Right kidney (tissue), 9 donors: Measurements from ENCODE around the gene TMEM95.

Source experiments
- DNase-seq: peaks from one replicate; pipeline ENCODE4 v3.0.0-alpha.2; 2016
- long read RNA-seq, 8 donors: transcript quantifications; one replicate each; lab custom pipeline, GENCODE V29; 2026

Gene TMEM95
- long read RNA-seq, donor 1, result 0 reads
- long read RNA-seq, donor 2, result 0 reads
- long read RNA-seq, donor 3, result 0 reads
- long read RNA-seq, donor 4, result 0 reads
- long read RNA-seq, donor 5, result 0 reads
- long read RNA-seq, donor 6, result 0 reads
- long read RNA-seq, donor 7, result 0 reads
- long read RNA-seq, donor 8, result 0 reads

- no peak for DNase-seq
These were observed at the start of gene TMEM95 for GRCh38 chr17:7355053-7355452. Gene TMEM95 (plus strand): TSS chr17:7355156. CDS start chr17:7355205, 49 bp downstream.

- DNase-seq, result peak; percentile 95
These were observed 47.9 kb upstream of the TMEM95 start, which contains the start of gene EIF5A for GRCh38 chr17:7306911-7307685. Gene EIF5A (plus strand): TSS chr17:7307628. CDS start chr17:7309636, 2,008 bp downstream.

GRCh38 chr17:7307686-7308624, 47.0 kb upstream of the TMEM95 start:
- DNase-seq, result peak; percentile 56

GRCh38 chr17:7308625-7309433, 46.1 kb upstream of the TMEM95 start:
- peak; percentile 23 for DNase-seq

GRCh38 chr17:7309628-7310027, 45.3 kb upstream of the TMEM95 start:
- DNase-seq, result no peak

GRCh38 chr17:7311110-7311705, 43.7 kb upstream of the TMEM95 start:
- no peak for DNase-seq

- no peak for DNase-seq
These were observed 42.4 kb upstream of the TMEM95 start for GRCh38 chr17:7312432-7313087.

- DNase-seq, result no peak
These were observed 41.7 kb upstream of the TMEM95 start for GRCh38 chr17:7313088-7313889.

GRCh38 chr17:7313890-7314718, 40.9 kb upstream of the TMEM95 start:
- DNase-seq, result no peak

- peak; percentile 86 for DNase-seq
These were observed 40.0 kb upstream of the TMEM95 start, which contains the start of gene GPS2 for GRCh38 chr17:7314719-7315569. Gene GPS2 (minus strand): TSS chr17:7315360. CDS start chr17:7315052, 308 bp downstream.

GRCh38 chr17:7315570-7316235, 39.3 kb upstream of the TMEM95 start:
- DNase-seq, result no peak

GRCh38 chr17:7317161-7317803, 37.7 kb upstream of the TMEM95 start:
- no peak for DNase-seq

- DNase-seq, result no peak
These were observed 36.7 kb upstream of the TMEM95 start for GRCh38 chr17:7318121-7318860.

- DNase-seq, result no peak
These were observed 33.5 kb upstream of the TMEM95 start for GRCh38 chr17:7321466-7321865.

GRCh38 chr17:7322520-7323194, 32.3 kb upstream of the TMEM95 start:
- DNase-seq, result no peak
